OCI-LY7 (cell line): Measurements from ENCODE around the gene SDHAF4.

Experiments used
- CTCF ChIP-seq: fragments of 200-600 bp; sonication (generic); conservative IDR thresholded peaks from 2 replicates; pipeline ENCODE4 v1.5.1; 2014; ENCODE audit warnings: mild to moderate bottlenecking, antibody characterized with exemption, low read length, moderate library complexity, mixed read lengths
- EZH2phosphoT487 ChIP-seq: fragments of 200-600 bp; sonication (generic); IDR thresholded peaks from 2 replicates; pipeline ENCODE4 v1.6.1; 2018; ENCODE audit warnings: low read depth, borderline replicate concordance, mild to moderate bottlenecking, mixed run types, antibody characterized with exemption, low read length, moderate library complexity, mixed read lengths

- TF ChIP-seq CTCF (no peak), EZH2phosphoT487 (no peak)
Observed at GRCh38 chr6:70557998-70558397, 8.7 kb upstream of the SDHAF4 start.
